Uterus (tissue), 4 donors: ENCODE data around the gene TMSB4X. TPM values are rescaled to one million over a fixed set of nuclear protein-coding genes. Genes with fewer than 3 reads are reported as not detected.
"Not testable (repeated sequence)": the region's sequence is repeated elsewhere in the genome, so short reads cannot be mapped to it uniquely, and the experiment has no call there.

Experiments used
- DNase-seq, 2 donors: peaks; one replicate each; pipeline ENCODE4 v3.0.0-alpha.2; 2019 to 2020
- H3K27ac ChIP-seq, 2 donors: fragments of 200-600 bp; sonication (generic); 1 replicate in 1 of 2; 2 replicates in 1 of 2; pipeline ENCODE4 v1.5.1; 2016 to 2018
- H3K27me3 ChIP-seq, 2 donors: fragments of 200-600 bp; sonication (generic); one replicate each; pipeline ENCODE4 v1.5.1; 2018 to 2019; ENCODE audit warnings: control low read depth in 1 of 2
- H3K36me3 ChIP-seq, 2 donors: fragments of 200-600 bp; sonication (generic); one replicate each; pipeline ENCODE4 v1.5.1; 2019; ENCODE audit warnings: control low read depth in 1 of 2
- H3K4me1 ChIP-seq, 2 donors: fragments of 200-600 bp; sonication (generic); one replicate each; pipeline ENCODE4 v1.5.1; 2018 to 2019; ENCODE audit warnings: control low read depth in 1 of 2
- H3K4me3 ChIP-seq, 2 donors: fragments of 200-600 bp; sonication (generic); 1 replicate in 1 of 2; 2 replicates in 1 of 2; pipeline ENCODE4 v1.5.1; 2018 to 2019; ENCODE audit warnings: mild to moderate bottlenecking in 1 of 2
- H3K9me3 ChIP-seq, 2 donors: fragments of 200-600 bp; sonication (generic); one replicate each; pipeline ENCODE4 v1.5.1; 2019; ENCODE audit warnings: control low read depth in 1 of 2
- CTCF ChIP-seq, 4 experiments: fragments of 200-600 bp in 2 of 4; fragments of 450-650 bp in 2 of 4; sonication (generic) in 2 of 4; IDR thresholded peaks; one replicate each; pipeline ENCODE4 v1.5.1; 2016 to 2019; ENCODE audit warnings: antibody characterized with exemption in 4 of 4, mild to moderate bottlenecking in 2 of 4, moderate library complexity in 1 of 4
- POLR2A ChIP-seq, 2 donors: fragments of 450-650 bp; IDR thresholded peaks; one replicate each; pipeline ENCODE4 v1.6.1; 2016; ENCODE audit warnings: antibody characterized with exemption in 2 of 2, mild to moderate bottlenecking in 1 of 2, moderate library complexity in 1 of 2
- intact Hi-C: fragments of 100-400 bp; cut with DNase I; formaldehyde crosslinking; loops from one replicate; pipeline ENCODE4 v1.15.1; 2023; ENCODE audit warnings: low total_unique reads
- total RNA-seq, 4 donors: library from RNA; depleted of rRNA in 3 of 4; stranded (reverse); fragments of >200 nt in 3 of 4; gene quantifications; one replicate each; pipeline versions ENCODE4 v1.1.0 to v1.2.4, GENCODE V29; 2014 to 2023
- donor health status: DM: yes; HTN: yes; CAD: no.

Gene TMSB4X
- total RNA-seq, 4 donors from 2014 or later, result 2,867 to 6,849 (median 3,091) TPM

DNA sequence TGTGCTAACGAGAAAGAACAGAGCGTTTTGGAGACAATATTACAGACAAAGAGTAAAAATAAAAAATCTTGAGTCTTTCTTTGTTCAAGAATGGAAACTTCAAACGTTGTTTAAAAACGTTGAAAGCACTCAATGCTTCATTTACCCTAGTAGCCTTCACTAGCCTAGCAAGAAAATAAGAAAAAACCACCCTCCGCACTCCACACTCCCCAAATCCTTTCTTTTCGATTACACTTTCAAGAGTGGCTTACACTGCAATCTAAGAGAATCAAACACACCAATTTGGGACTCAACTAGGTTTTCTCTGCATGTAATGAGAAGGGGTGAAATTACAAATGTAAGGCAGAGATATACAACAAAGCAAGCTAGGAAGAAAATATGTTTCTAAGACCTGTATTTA lies 4.7 kb downstream of the TMSB4X start:
- H3K27me3 ChIP-seq, result no peaks in the 10 kb centered on the region
- TF ChIP-seq CTCF (IDR thresholded peaks at IDR 0.05), result no peak
- TF ChIP-seq POLR2A (IDR thresholded peaks at IDR 0.05), result no peak
- no peak overlapping the region for H3K4me3 ChIP-seq
- no peak for DNase-seq
- no peaks in the 10 kb centered on the region for H3K36me3 ChIP-seq
- H3K9me3 ChIP-seq, result no peaks in the 10 kb centered on the region
- no peaks in the 10 kb centered on the region for H3K4me1 ChIP-seq
- intact Hi-C loops, result loop anchor here (10.0 kb wide), 1 partner anchor 125 kb away; no protein-coding TSS in a partner anchor
- peak overlapping the region; percentile 97 for H3K27ac ChIP-seq

DNA sequence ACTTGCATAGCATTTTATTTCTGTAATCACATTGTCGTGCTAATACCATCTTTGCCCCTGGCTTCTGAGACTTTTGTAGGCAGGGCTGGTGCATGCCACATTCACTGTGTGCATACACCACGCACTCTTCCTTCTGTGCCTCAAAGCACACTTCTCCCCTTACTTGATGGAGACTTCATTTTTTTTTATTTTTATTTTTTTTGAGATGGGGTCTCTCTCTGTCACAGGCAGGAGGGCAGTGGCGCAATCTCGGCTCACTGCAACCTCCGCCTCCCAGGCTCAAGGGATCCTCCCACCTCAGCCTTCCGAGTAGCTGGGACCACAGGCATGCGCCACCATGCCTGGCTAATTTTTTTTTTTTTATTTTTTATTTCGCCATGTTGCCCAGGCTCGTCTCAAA lies 5.1 kb downstream of the TMSB4X start:
- H3K9me3 ChIP-seq, H3K27me3 ChIP-seq, intact Hi-C loops, DNase-seq, H3K4me1 ChIP-seq, H3K4me3 ChIP-seq, H3K36me3 ChIP-seq: not testable (repeated sequence)
- peak overlapping the region in 1 of 2 donors; percentile 97 for H3K27ac ChIP-seq

- Histone ChIP-seq H3K4me3 (no peak overlapping the region), H3K36me3 (no peaks in the 10 kb centered on the region), H3K4me1 (no peaks in the 10 kb centered on the region), H3K27ac (no peak overlapping the region), H3K9me3 (no peaks in the 10 kb centered on the region), H3K27me3 (no peaks in the 10 kb centered on the region)
- TF ChIP-seq CTCF (IDR thresholded peaks at IDR 0.05) (no peak), POLR2A (IDR thresholded peaks at IDR 0.05) (no peak)
- intact Hi-C loops, result no loop called here
- DNase-seq, result no peak
Measured at GRCh38 chrX:12981880-12982279, 7.0 kb downstream of the TMSB4X start.

DNA sequence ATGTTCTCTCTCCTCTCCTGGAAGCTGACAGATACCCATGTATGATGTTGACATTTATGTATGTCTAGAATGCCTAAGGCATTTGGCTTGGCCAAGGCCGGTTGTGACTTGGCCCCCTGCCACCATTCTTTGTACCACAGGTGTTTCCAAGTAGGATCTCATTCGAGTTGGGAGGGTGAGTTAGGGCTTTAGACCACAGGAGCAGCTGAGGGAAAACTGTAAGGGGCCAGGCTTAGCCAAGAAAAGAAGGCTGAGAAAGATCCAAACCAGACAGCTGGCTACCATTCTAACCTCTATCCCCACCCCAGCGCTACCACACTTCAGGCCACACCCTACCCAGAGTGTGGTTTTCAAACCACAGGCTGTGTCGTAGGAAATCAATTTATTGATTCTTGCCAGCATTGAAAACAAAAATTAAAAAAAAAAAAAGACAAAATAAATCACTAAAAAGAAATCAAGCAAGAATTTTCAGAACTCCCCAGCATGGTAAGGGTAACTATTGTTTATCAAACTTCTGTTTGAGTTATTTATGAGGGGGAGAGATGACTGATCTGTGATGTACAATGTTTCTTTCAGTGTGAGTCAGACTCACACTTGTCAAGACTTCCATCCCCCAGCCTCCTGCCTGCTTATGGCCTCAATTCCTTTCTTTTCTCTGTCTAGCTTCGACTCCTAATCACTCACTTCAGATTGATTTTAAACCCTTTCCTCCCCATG lies 9.9 kb downstream of the TMSB4X start:
- Histone ChIP-seq H3K4me3 (no peak overlapping the region), H3K9me3 (no peaks in the 10 kb centered on the region), H3K4me1 (no peaks in the 10 kb centered on the region), H3K27ac (peak overlapping the region; percentile 18 to 41), H3K36me3 (no peaks in the 10 kb centered on the region), H3K27me3 (no peaks in the 10 kb centered on the region)
- TF ChIP-seq POLR2A (IDR thresholded peaks at IDR 0.05) (no peak), CTCF (IDR thresholded peaks at IDR 0.05) (no peak)
- peak in 1 of 2 donors; percentile 42 for DNase-seq
- intact Hi-C loops, result no loop called here

DNA sequence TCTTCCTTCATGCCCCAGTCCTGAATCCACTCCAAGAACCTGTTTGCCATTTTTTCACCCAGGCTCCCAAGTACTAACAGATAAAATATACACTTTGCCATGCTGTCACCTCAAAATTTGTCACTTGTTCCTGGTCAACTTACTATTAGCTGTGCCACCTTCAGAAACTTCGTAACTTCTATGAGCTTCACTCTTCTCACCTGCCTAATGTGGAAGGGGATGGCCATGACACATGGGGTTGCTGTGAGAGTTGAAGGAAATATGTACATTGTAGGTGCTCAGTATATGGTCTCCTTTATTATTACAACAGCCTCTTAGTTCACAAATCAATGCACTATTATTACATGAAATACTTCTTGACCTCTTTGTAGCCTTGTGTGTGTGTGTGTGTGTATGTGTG lies 10.4 kb downstream of the TMSB4X start:
- H3K4me1 ChIP-seq, result no peaks in the 10 kb centered on the region
- H3K4me3 ChIP-seq, result no peak overlapping the region
- H3K27ac ChIP-seq, result no peak overlapping the region
- no peak for DNase-seq
- no peaks in the 10 kb centered on the region for H3K36me3 ChIP-seq
- intact Hi-C loops, result no loop called here
- no peaks in the 10 kb centered on the region for H3K27me3 ChIP-seq
- TF ChIP-seq POLR2A (IDR thresholded peaks at IDR 0.05), result no peak
- TF ChIP-seq CTCF (IDR thresholded peaks at IDR 0.05), result no peak
- H3K9me3 ChIP-seq, result no peaks in the 10 kb centered on the region
